ENCODE data around the gene MYO15A. TPM values are rescaled to one million over a fixed set of nuclear protein-coding genes. Genes with fewer than 3 reads are reported as not detected.

Gene MYO15A
- total and polyA plus RNA-seq, 2 experiments from 2014 or later: 1.0 to 2.2 TPM

- no peaks in the 10 kb centered on the region for H3K9me2 ChIP-seq (ENCODE audit: insufficient read depth)
- TF ChIP-seq ETS1 (IDR thresholded peaks at IDR 0.05) (no peak), NANOG (IDR thresholded peaks at IDR 0.05; ENCODE audit: borderline replicate concordance) (no peak), EZH2 (IDR thresholded peaks at IDR 0.05; ENCODE audit: low read depth, unreplicated experiment) (no peak), ZNF462 (CRISPR knock-in tag; IDR thresholded peaks at IDR 0.05) (no peak), STAT1 (IDR thresholded peaks at IDR 0.05; ENCODE audit: unreplicated experiment) (no peak), CTCF (conservative IDR thresholded peaks at IDR 0.05; ENCODE audit: low read depth in 2 of 2) (no peak), JUNB (IDR thresholded peaks at IDR 0.05; ENCODE audit: unreplicated experiment) (no peak), EZH2phosphoT487 (IDR thresholded peaks at IDR 0.05; ENCODE audit: unreplicated experiment) (no peak), REST (IDR thresholded peaks at IDR 0.05; ENCODE audit: unreplicated experiment) (no peak), ZNF114 (CRISPR knock-in tag; IDR thresholded peaks at IDR 0.05) (no peak), CREB1 (CRISPR knock-in tag; IDR thresholded peaks at IDR 0.05; ENCODE audit: low read depth) (no peak), ZNF331 (CRISPR knock-in tag; IDR thresholded peaks at IDR 0.05; ENCODE audit: low read depth) (no peak), POLR2AphosphoS5 (IDR thresholded peaks at IDR 0.05; ENCODE audit: low read depth) (no peak; the same call in 1 of the 2 replicates)
- H3K4me3 ChIP-seq: no peak overlapping the region
- Mint-ChIP-seq H3K36me3 (ENCODE audit: low read depth) (peaks cover 6% of the 10 kb centered on the region), H3K27me3 (ENCODE audit: insufficient read depth, low read depth, poor library complexity) (peaks cover 4% of the 10 kb centered on the region), H3K4me1 (peaks cover 6% of the 10 kb centered on the region; the same call in 2 of the 3 replicates), H3K9me3 (no peaks in the 10 kb centered on the region), H3K4me3 (no peak overlapping the region), H3K27ac (no peak overlapping the region)
- DNase-seq (ENCODE audit: low spot score) (no peak), ATAC-seq (no peak)
- H4K20me1 ChIP-seq (replicated peaks; ENCODE audit: insufficient read depth): no peaks in the 10 kb centered on the region; the same call in 1 of the 2 replicates
- H3K4me1 ChIP-seq (ENCODE audit: insufficient read depth): no peaks in the 10 kb centered on the region
- H3K27ac ChIP-seq (ENCODE audit: low read depth): no peak overlapping the region
- H3K79me2 ChIP-seq (replicated peaks; ENCODE audit: insufficient read depth): no peaks in the 10 kb centered on the region
- no peaks in the 10 kb centered on the region for H3F3A ChIP-seq (replicated peaks; ENCODE audit: low read depth)
- H2AFZ ChIP-seq: no peak overlapping the region
- no peaks in the 10 kb centered on the region for H3K27me3 ChIP-seq (ENCODE audit: insufficient read depth)
- H3K4me2 ChIP-seq: no peak overlapping the region
- no peaks in the 10 kb centered on the region for H3K36me3 ChIP-seq (ENCODE audit: insufficient read depth)
These were observed 585 bp upstream of the MYO15A start for GRCh38 chr17:18107971-18108370.

Data from GM23338 (cell line).